HepG2 (cell line): Measurements from ENCODE around the gene OVCA2. TPM values are rescaled to one million over a fixed set of nuclear protein-coding genes. Genes with fewer than 3 reads are reported as not detected.
A peak's percentile ranks its signal among the peaks of the same experiment; 100 is the strongest.

Source experiments
- CBX5 ChIP-seq: sonication (generic); formaldehyde crosslinking; IDR thresholded peaks from 2 replicates; pipeline ENCODE4 v1.4.0; 2020; ENCODE audit warnings: missing genetic modification reagents, borderline replicate concordance
- FOXO1 ChIP-seq: sonication (generic); formaldehyde crosslinking; IDR thresholded peaks from 2 replicates; pipeline ENCODE4 v1.4.0; 2020; ENCODE audit warnings: missing genetic modification reagents
- MIER3 ChIP-seq: IDR thresholded peaks from 2 replicates; pipeline ENCODE4 v1.6.1; 2016; ENCODE audit warnings: missing compliant biosample characterization, borderline replicate concordance
- TRIM24 ChIP-seq: sonication (generic); formaldehyde crosslinking; IDR thresholded peaks from 2 replicates; pipeline ENCODE4 v1.8.0; 2022; ENCODE audit warnings: mild to moderate bottlenecking, missing genetic modification reagents
- ZBED4 ChIP-seq: sonication (generic); formaldehyde crosslinking; IDR thresholded peaks from 2 replicates; pipeline ENCODE4 v1.4.0; 2020; ENCODE audit warnings: missing genetic modification reagents, borderline replicate concordance
- ZBTB46 ChIP-seq: sonication (generic); formaldehyde crosslinking; IDR thresholded peaks from 2 replicates; pipeline ENCODE4 v1.4.0; 2020; ENCODE audit warnings: mild to moderate bottlenecking, missing genetic modification reagents, borderline replicate concordance
- ZBTB8A ChIP-seq: sonication (generic); formaldehyde crosslinking; IDR thresholded peaks from 2 replicates; pipeline ENCODE4 v1.4.0; 2020; ENCODE audit warnings: mild to moderate bottlenecking, low read depth, missing genetic modification reagents, borderline replicate concordance
- ZNF281 ChIP-seq: sonication (generic); formaldehyde crosslinking; IDR thresholded peaks from 2 replicates; pipeline ENCODE4 v1.4.0; 2020; ENCODE audit warnings: missing genetic modification reagents, borderline replicate concordance
- ZNF335 ChIP-seq: sonication (generic); formaldehyde crosslinking; IDR thresholded peaks from 2 replicates; pipeline ENCODE4 v1.4.0; 2020; ENCODE audit warnings: missing genetic modification reagents
- ZNF460 ChIP-seq: sonication (generic); formaldehyde crosslinking; IDR thresholded peaks from 2 replicates; pipeline ENCODE4 v1.5.1; 2020; ENCODE audit warnings: missing genetic modification reagents, mild to moderate bottlenecking, borderline replicate concordance
- ZNF609 ChIP-seq: sonication (generic); formaldehyde crosslinking; IDR thresholded peaks from 2 replicates; pipeline ENCODE4 v1.4.0; 2020; ENCODE audit warnings: mild to moderate bottlenecking, missing genetic modification reagents, borderline replicate concordance
- ZNF768 ChIP-seq: sonication (generic); formaldehyde crosslinking; IDR thresholded peaks from 2 replicates; pipeline ENCODE4 v1.4.0; 2020; ENCODE audit warnings: missing genetic modification reagents
- ZNF773 ChIP-seq: sonication (generic); formaldehyde crosslinking; IDR thresholded peaks from 2 replicates; pipeline ENCODE4 v1.4.0; 2020; ENCODE audit warnings: missing genetic modification reagents, borderline replicate concordance
- polyA plus RNA-seq, 8 experiments: library from polyadenylated mRNA; depleted of rRNA in 3 of 8; stranded (reverse) in 7 of 8; unstranded in 1 of 8; fragments of >200 nt; fragmentation: Illumina TruSeq in 4 of 8; extraction: Trizol in 4 of 8; gene quantifications; 2 replicates each; pipeline versions ENCODE4 v1.2.1 to v1.2.3, GENCODE V29; 2011 to 2016; ENCODE audit warnings: low read depth in 4 of 8, missing spikeins in 1 of 8, mixed read lengths in 1 of 8; ENCODE audit not compliant: insufficient read depth in 1 of 8
- total RNA-seq, 5 experiments: library from RNA; depleted of rRNA; stranded (reverse); fragments of >200 nt; fragmentation: Illumina TruSeq; extraction: Trizol; gene quantifications; 2 replicates each; pipeline ENCODE4 v1.2.3, GENCODE V29; 2016; ENCODE audit warnings: low read depth in 1 of 5

Gene OVCA2
- total and polyA plus RNA-seq, 2 of the 13 experiments (the other 11 are each of a cell fraction or from before 2014, with no cell fraction given) = 23.7 to 28.2 TPM

GRCh38 chr17:1997927-1998742, 43.7 kb upstream of the OVCA2 start (continued):
- TF ChIP-seq ZBTB46 = no peak
- TF ChIP-seq ZNF609 (CRISPR knock-in tag) = peak; percentile 68; the same call in 1 of the 2 replicates
- no peak for TF ChIP-seq CBX5 (CRISPR knock-in tag)
- TF ChIP-seq TRIM24 = no peak
- 0 out of 2 replicates have a peak, but pooled peaks have one; percentile 41 for TF ChIP-seq ZBTB8A
- TF ChIP-seq ZNF768 (CRISPR knock-in tag) = no peak
- TF ChIP-seq ZNF460 (CRISPR knock-in tag) = no peak
- TF ChIP-seq FOXO1 (CRISPR knock-in tag) = peak; percentile 30
- no peak for TF ChIP-seq MIER3 (CRISPR knock-in tag)
- peak; percentile 95 for TF ChIP-seq ZNF281 (CRISPR knock-in tag)
- peak; percentile 71; the same call in 1 of the 2 replicates for TF ChIP-seq ZBED4 (CRISPR knock-in tag)
- no peak for TF ChIP-seq ZNF335 (CRISPR knock-in tag)
- TF ChIP-seq ZNF773 = no peak
